Measurements from ENCODE around the gene KL. TPM values are rescaled to one million over a fixed set of nuclear protein-coding genes. Genes with fewer than 3 reads are reported as not detected.

The KL gene
- total and polyA plus RNA-seq, 2 of the 8 experiments (the other 6 are each of a cell fraction or from before 2014, with no cell fraction given), result 0.02 TPM; not detected in 1

DNA sequence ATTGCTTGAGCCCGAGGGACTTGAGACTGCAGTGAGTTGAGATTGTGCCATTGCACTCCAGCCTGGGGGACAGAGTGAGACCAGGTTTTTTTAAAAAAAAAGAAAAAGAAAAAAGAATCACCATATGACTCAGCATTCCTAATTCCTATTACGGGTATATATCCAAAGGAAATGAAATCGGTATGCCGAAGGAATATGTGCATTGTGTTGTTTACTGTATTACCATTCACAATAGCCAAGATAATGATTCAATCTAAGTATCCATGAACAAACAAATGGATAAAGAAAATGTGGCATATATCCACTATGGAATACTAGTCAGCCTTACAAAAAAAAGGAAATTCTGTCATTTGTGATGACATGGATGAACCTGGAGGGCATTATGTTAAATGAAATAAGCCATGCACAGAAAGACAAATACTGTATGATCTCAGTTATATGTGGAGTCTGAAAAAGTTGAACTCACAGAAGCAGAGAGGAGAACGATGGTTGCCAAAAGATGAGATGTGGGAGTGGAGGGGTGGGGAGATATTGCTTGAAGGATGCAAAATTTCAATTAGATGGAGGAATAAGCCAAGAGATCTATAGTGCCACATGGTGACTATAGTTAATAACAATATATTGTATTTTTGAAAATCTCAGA lies 4.3 kb upstream of the KL start:
- Histone ChIP-seq H2BK15ac (ENCODE audit: low read length) (no peak overlapping the region), H3K79me2 (ENCODE audit: control insufficient read depth in 1 of 2, insufficient read depth in 2 of 2, low read length in 2 of 2) (no peaks in the 10 kb centered on the region), H2AFZ (ENCODE audit: low read length) (no peak overlapping the region), H2BK5ac (ENCODE audit: low read depth, low read length) (no peak overlapping the region), H2AK5ac (ENCODE audit: low read depth, low read length) (no peak overlapping the region), H3K4me1 (replicated peaks in 1 of 4; ENCODE audit: control insufficient read depth in 3 of 4, insufficient read depth in 4 of 4, low read length in 3 of 4) (peaks cover 0 to 4% (median 0%) of the 10 kb centered on the region in 4 experiments; a peak in 2 of 7 replicates), H2BK20ac (ENCODE audit: low read length) (no peak overlapping the region), H3K36me3 (ENCODE audit: control insufficient read depth in 2 of 4, insufficient read depth in 4 of 4, low read length in 3 of 4) (no peaks in the 10 kb centered on the region), H3K4me2 (ENCODE audit: insufficient read depth in 1 of 2, low read depth in 2 of 2, low read length in 2 of 2) (no peak overlapping the region), H3K4me3 (ENCODE audit: extremely low read depth in 1 of 4, insufficient read depth in 2 of 4, low read depth in 3 of 4, low read length in 4 of 4) (no peak overlapping the region), H2BK120ac (replicated peaks; ENCODE audit: low read depth, low read length) (no peak overlapping the region), H3K27ac (ENCODE audit: low read depth, low read length) (no peak overlapping the region), H4K20me1 (replicated peaks in 1 of 2; ENCODE audit: control insufficient read depth in 1 of 2, insufficient read depth in 2 of 2, low read length in 2 of 2) (no peaks in the 10 kb centered on the region), H4K5ac (ENCODE audit: insufficient read length, low read depth, low read length) (no peak overlapping the region), H4K8ac (ENCODE audit: extremely low read depth, insufficient read depth, low read length) (no peak overlapping the region), H3K14ac (ENCODE audit: insufficient read length) (no peak overlapping the region), H3K56ac (replicated peaks; ENCODE audit: insufficient read length, low read depth, low read length) (no peak overlapping the region), H3K4ac (replicated peaks; ENCODE audit: insufficient read length, low read depth, low read length) (no peak overlapping the region), H3K23me2 (ENCODE audit: low read depth, low read length) (peaks cover 12% of the 10 kb centered on the region; the same call in 1 of the 2 replicates), H3K23ac (ENCODE audit: insufficient read length) (no peak overlapping the region), H4K91ac (replicated peaks; ENCODE audit: insufficient read length, low read length) (no peak overlapping the region), H3K9me3 (ENCODE audit: insufficient read depth in 2 of 2, low read depth in 1 of 2, low read length in 1 of 2) (peaks cover 8 to 10% of the 10 kb centered on the region in 2 experiments), H2BK12ac (ENCODE audit: low read depth, low read length) (no peak overlapping the region), H3K18ac (ENCODE audit: extremely low read depth, low read length) (no peak overlapping the region), H3K9ac (replicated peaks in 1 of 4; ENCODE audit: extremely low read depth in 1 of 4, low read depth in 3 of 4, low read length in 3 of 4) (no peak overlapping the region), H3K79me1 (ENCODE audit: low read depth, low read length) (no peaks in the 10 kb centered on the region), H3K27me3 (replicated peaks in 1 of 4; ENCODE audit: control insufficient read depth in 3 of 4, extremely low read depth in 1 of 4, insufficient read depth in 3 of 4, low read length in 3 of 4) (peaks cover 21 to 29% (median 26%) of the 10 kb centered on the region in 4 experiments)
- ChIA-PET CTCF (ENCODE audit: partially characterized antibody) (no interaction called here), POLR2A (ENCODE audit: partially characterized antibody) (no interaction called here)
- TF ChIP-seq RAD21 (IDR thresholded peaks at IDR 0.05 in 1 of 2, conservative IDR thresholded peaks at IDR 0.05 in 1 of 2; ENCODE audit: low read depth in 2 of 2, low read length in 2 of 2), result no peak
- TF ChIP-seq ASH2L (IDR thresholded peaks at IDR 0.05; ENCODE audit: low read length), result no peak
- no peak for TF ChIP-seq CHD2 (IDR thresholded peaks at IDR 0.05; ENCODE audit: low read length)
- DNase-seq (ENCODE audit: low read depth in 1 of 2, low spot score in 2 of 2) (no peak), FAIRE-seq (no peak)
- 71% methylated on average over 5 of the region's 5 CpGs; no CpG with 5 or more reads in 1 of the 2 experiments for WGBS, 2 experiments (ENCODE audit: extremely low coverage in 1 of 2, insufficient coverage in 1 of 2, insufficient read length in 1 of 2, insufficient replicate concordance in 2 of 2, low coverage in 1 of 2, low lambda C conversion rate in 2 of 2, missing lambda C conversion rate in 1 of 2)
